ENCODE results near the gene SLC38A2.
"Not testable (repeated sequence)": the region's sequence is repeated elsewhere in the genome, so short reads cannot be mapped to it uniquely, and the experiment has no call there.

SLC38A2 gene

DNA sequence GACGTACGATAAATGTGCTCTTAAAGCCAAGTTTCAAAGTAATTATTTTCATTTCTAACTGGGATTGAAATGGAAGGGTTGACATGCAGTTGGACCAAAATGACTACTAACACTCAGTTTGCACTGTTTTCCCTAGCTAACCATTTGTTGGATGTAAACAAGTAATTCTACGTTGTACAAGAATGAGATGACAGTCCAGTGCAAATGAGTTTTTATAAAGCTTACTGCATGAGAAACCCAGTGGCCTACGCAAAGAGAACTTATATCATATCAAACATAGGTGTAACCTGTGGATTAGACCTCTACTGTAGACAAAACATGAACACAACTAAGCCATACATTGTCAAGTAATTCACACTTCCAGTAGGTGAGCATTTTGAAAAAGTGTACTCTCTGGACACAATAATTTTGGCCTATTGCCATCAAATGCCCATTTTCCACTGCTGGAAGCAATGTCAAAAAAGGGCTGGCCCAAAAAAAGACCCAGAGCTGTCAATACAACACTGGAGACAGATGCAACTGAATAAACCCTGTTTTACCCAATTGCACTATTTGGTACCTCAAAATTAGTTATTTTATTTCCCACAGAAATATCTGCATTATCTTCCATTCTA, 12.8 kb downstream of the SLC38A2 start:
- DNase-seq, result no peak

DNA sequence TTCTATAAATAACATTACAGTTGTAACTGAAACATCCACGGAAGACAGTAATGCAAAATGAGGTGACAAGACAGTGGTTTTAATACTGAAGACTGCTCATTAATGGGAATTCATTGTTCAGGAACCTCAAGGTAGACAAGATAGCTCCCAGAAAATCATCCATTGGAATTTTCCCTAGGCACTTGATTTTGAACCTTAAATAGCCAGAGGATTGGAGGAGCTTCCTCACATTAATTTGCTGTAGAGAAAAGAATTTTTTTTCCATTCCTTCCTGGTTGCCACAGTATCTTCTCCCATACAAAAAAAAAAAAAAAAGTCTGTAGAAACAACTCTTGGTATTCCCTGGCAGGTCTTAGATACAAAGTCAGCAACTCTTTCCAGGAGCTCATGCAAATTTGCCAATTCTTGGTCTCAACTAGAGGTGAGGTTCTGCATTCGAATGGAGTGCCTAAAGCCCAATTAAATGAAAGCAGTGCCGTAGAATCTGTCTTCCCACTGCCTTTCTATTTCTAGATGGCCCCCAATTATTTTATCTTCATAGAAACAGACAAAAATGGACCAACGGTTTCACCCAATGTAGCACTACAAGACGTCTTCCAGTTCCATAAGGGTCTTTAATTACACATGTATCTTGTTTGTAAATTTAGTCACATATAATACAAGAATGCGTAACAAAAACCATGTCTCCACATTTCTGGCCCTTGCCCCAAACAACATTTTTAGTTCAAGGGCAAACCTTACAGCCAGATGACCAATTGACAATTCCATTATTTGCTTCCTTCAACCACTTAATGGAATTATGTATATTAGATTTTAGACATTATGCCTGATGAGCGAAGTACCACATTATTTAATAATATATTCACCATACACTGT, 13.5 kb downstream of the SLC38A2 start:
- no peak for DNase-seq

DNA sequence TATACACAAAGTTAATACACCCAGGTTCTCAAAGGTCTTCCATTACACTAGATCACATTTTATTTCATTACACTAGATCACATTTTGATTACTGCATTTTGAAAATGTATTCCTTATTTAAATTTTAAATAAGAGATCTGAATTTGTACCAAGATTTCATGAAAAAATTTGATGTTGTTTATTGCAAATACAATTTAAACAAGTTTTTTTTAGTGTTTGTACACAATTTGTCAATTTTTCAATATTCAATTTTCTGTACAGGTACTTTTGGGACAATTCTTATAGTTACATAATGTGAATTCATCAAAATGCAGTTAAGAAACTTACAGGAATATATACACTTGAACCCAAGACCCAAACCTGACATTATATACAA, 14.3 kb downstream of the SLC38A2 start:
- DNase-seq, result no peak

DNA sequence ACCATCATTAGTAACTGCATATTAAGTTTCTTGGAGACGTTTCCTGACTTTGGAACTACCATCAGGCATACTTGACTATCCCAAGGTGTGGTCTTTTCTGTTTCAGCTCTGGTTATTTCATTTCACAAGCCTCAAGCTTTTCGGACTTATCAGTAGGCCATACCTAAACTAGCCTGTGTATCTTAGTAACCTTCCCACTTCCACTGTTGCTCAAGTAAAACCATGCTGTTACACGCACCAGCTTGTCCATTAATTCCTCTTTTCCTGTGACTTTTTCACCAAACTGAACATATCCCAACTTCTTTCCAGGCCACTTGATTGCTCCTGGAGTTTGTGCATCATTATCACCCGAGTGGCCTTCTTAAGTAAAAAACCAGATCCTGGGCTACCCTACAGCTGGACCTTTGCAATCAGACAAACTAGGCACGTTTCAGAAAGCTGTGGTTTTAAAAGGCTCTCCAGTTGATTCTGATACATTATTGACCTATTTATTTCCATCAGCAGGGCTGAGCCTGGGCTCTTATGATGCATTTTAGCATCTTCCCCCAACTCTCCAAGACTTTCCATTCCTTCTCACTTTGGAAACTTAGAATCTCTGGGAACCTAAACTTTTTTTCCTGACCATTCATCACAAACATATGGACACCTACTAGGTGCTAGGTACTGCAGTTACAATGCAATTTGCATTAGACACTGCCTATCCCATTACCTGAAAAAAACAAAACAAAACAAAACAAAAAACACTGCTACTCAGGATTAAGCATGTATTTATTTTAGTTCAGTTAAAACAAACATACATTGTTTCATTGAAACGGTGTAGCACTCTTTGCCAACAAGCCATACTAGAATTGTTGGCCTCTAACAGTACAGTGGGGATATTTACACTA, 14.9 kb downstream of the SLC38A2 start:
- DNase-seq, result no peak

DNA sequence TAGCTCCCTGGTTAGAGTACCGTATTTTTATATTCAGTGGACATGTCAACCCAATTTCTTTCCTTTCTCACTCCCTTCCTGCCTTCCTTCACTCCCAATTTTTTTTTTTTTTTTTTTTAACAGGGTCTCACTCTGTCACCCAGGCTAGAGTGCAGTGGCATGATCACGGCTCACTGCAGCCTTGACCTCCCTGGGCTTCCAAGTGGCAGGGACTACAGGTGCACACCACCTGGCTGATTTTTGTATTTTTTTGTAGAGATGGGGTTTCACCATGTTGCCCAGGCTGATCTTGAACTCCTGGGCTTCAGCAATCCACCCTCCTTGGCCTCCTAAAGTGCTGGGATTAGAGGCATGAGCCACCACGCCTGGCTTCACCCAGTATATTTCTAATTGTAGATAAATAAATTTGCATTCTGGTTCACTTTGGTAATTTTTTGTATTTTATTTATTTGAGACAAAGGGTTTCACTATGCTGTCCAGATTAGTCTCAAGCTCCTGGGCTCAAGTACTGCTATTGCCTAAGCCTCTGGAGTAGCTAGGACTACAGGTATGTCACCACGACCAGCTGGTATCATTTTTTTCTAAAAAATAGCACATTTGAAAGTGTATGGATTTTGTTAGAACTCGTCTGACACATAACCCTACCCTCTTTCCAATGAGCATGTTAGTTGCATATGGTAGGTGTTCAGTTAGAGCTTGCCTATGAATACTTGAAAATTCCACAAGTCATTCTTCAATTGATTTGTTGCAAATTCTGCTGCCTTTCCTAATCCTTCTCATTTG, 15.7 kb downstream of the SLC38A2 start:
- DNase-seq, result no peak

DNA sequence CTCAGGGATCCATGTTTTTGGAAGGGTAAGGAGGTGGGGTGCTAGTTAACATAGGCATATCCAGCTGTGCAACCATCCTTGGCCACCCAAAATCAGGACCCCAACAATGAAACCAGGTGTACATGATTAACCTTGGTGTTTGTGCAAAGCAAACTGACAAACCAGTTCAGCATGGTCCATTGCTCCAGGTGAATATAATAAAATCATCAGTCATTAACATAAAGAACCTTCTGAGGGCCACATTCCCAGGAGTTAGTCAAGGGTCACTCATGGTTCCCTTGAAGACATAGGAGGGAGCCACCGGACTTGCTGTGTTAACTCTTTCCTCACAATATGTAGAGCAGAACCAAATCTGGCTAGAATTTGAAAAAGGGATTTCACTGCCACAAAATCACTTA, 17.8 kb downstream of the SLC38A2 start:
- DNase-seq, result no peak

DNA sequence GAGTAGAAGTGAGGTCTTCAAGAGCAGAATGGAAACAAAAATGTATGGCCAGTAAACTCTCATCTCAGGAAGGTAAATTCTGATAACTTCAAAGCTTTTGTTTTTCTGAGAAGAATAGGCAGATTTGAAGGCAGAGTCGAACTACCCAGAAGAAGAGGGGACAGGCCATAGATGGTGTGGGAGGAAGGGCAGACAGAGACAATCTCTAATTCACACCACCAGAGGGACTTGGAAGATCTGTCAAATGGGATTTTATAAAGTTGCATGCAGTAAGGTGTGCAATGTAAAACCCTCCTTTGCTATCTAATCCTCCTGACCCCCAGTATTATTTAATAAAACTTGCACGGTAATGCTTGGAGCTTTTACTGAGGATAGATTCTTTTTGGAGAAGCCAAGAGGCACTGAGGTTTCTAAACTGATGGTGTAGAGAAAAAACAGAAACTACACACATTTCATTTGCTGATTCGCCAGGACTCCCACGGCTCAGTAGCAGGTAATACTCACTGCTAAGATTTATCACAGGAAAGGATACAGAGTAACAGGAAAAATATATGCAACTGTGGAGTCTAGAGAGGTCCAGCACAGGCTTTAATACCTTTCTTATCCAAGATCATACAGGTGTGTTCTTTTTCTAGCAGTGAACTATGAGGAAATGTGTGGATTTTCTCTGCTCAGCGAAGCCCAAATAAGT, 18.3 kb downstream of the SLC38A2 start:
- no peak for DNase-seq

DNA sequence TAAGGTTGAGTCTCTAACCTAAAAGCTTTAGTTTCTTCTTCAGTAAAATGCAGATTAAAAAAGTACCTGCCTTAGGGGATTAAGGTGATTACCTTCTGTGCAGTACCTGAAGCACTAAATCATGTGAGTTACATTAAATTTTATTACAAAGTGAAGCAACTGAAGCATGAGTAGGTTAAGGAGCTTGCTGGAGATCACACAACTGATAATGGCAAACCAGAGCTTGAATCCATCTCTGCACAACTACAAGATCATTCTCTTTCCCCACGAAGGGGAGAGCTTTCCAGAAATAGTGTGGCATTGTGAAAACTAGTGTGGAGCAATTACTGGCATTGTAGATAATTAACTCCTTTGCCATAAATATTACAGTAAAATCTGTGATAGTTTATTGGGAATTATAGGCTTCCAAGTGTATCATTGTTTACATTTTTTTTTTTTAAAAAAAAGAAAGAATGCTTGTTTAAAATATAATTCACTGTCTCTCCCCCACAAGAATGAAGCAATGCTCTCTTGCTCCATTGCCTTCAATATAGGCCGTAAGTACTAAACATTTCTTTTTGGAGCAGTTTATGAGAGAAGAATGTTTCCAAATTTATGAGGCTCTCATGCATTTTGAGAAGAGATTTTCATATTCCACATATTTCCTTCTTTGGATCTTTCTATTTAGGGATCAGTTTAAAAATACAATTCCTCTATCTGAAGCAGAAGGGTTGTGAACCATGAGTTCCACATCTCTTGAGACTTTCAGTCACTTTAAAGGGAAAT, 20.5 kb downstream of the SLC38A2 start:
- no peak for DNase-seq

DNA sequence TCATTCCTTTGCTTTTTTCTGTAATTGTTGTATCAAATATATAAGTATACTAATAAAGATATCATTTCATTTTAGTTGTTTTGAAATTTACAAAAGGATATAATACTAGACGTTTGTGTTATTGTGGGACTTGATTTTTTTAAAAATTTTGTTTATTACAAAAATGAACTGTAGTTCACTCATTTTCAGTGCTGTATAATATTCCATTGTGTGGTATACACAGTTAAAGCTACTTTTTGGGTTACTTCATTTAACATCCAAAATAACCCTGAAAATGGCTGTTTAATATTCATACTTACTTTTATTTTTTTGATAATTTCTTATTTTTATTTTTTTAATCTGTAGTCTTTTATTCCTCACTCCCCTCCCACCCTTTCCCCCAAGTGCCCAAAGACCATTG, 21.4 kb downstream of the SLC38A2 start:
- DNase-seq, result no peak

DNA sequence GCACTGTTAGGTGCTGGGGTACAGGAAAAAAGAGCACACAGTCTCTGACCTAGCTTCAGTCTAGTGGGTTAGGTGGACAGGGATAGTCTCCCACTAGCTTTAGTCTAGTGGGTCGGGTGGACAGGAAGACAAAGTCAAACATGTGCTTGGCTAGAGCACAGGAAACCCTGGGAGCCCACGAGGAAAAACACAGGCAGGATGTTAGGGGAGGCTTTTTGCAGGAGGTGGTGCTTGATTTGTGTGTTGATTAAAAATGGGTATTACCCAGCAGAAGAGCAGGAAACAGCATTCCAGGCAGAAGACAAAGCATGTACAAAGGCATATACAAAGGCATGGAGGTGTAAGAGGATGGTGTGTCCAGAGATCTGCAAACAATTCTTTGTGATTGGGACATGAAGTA, 23.3 kb downstream of the SLC38A2 start:
- no peak for DNase-seq

DNA sequence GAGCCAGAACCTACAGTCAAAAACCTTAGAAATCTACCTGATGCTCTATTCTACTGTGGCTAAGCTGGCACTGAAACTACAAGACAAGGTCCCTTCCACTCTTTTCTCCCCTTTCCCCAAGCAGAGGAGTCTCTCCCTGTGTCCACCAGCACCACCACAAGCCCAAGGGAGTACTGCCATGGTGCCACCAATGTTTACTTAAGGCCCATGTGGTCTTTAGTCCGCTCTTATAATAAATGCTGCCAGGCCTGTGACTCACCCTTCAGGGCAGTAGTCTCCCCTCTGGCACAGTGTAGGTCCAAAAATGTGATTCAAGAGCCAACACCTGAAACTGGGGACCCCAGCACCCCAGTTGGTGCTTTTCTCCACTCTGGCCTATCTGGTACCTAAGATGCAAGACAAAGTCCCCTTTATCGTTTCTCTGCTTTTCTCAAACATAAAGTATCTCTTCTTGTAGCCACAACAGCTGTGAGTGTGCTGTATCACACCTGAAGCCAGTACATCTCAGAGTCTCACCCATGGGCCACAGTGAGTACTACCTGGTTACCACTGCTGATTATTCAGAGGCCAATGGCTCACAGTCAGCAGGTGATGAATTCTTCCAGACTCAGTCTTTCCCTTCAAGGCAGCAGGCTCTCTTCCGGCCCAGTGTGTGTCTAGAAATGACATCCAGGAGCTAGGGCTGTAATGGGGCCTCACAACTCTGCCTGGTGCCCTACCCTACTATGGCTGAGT, 29.3 kb downstream of the SLC38A2 start:
- no peak for DNase-seq

DNA sequence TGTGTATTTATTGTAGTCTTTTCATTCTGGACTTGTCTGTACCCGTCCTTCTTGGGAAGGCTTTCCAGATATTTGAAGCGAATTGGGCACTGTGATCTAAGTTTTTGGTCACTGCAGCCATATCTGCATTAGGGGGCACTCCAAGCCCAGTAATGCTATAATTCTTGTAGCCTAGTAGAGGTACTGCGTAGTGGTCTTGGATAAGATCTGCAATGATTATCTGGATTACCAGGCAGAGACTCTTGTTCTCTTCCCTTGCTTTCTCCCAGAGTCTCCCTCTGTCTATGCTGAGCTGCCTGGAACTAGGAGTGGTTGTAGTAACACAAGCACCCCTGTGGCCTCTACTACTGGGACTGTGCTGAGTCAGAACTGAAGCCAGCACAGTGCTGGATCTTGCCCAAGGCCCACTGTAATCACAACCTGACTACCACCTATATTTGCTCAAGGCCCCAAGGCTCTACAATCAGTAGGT, 30.0 kb downstream of the SLC38A2 start:
- DNase-seq, result no peak

DNA sequence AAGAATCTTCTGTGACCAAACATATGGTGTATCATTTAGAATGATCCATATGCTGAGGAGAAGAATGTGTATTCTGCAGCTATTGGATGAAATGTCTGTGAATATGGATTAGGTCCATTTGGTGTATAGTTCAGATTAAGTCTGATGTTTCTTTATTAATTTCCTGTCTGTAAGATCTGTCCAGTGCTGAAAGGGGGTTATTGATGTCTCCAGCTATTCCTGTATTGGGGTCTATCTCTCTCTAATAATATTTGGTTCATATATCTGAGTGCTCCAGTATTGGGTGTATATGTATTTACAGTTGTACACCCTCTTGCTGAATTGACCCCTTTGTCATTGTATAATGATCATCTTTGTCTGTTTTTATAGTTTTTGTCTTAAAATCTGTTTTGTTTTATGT, 33.5 kb downstream of the SLC38A2 start:
- no peak for DNase-seq

DNA sequence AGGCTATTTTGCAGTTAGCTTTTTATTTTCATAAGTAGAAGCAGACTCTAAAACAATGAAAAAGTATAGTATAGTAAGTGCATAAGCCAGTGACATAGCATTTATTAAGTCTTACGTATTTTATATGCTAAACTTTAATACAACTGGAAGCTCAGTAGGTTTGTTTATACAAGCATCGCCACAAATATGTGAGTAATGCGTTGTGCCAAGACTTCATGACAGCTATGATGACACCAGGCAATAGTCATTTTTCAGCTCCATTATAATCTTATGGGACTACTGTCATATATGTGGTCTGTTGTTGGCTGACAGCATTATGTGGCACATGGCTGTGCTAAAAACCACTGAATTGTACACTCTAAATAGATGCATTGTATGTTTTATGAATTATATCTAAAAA, 40.3 kb downstream of the SLC38A2 start:
- DNase-seq, result no peak

DNA sequence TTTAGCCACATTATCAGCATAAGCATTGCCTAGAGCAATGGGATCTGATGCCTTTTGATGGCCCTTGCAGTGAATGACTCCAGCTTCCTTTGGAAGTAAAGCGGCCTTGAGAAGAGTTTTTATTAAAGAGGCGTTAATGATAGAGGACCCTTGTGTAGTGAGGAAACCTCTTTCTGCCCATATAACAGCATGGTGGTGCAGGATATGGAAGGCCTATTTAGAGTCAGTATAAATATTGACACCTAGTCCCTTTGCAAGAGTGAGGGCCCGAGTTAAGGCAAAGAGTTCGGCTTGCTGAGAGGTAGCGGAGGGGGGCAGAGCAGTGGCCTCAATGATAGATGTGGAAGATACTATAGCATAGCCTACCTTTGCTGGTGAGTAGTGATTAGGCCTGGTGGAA, 47.5 kb downstream of the SLC38A2 start:
- DNase-seq, result not testable (repeated sequence)

DNA sequence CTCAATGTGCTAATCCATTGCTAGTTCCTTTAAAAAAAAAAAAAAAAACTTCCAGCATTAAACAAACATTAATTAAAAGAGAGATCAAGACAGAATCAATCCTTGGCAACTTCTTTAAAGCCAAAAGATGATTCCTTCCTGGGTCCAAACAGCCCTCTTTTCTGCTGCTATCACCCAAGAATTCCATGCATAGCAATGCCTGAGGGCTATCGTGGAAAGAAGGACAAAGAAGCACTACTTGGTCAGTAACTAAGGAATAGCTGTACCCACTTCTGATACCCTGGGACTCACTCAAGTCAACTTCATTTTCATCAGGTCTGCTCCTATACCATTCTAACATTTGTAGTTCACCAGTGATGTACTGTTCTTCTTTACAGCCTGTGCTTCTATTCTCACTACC, 51.8 kb downstream of the SLC38A2 start:
- DNase-seq, result no peak

DNA sequence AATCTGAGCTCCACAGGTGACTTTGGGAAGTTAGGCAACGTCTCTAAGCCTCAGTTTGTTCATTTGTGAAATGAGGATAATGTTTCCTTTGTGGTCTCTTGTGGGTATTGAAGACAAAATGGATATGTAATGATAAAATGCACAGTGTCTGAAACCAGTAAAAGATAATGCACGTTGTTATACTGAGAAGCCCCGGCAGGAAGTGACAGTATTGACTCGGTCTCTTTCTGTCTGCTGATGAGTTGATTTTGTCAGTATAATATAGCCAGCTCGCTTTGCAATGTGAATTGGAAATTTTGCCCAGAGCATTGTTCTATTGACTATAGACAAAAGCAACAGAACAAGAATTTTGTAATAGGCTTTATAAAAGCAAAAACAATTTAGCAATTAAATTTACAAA, 54.5 kb downstream of the SLC38A2 start:
- DNase-seq, result no peak

Data from right forelimb (tissue), 1 donor.